A549 (cell line): Measurements from ENCODE around the gene TTLL9. TPM values are rescaled to one million over a fixed set of nuclear protein-coding genes. Genes with fewer than 3 reads are reported as not detected.

Source experiments
- ATAC-seq, 2 experiments: fragments of 200-7000 bp in 1 of 2; fragments of >200 bp in 1 of 2; cut with Nextera tagmentation in 1 of 2; cut with Tn5 transposase in 1 of 2; 3 replicates each; pipeline versions ENCODE4 v1.8.0 to v1.9.1; 2018 to 2020; ENCODE audit warnings: mild to moderate bottlenecking in 1 of 2, moderate library complexity in 1 of 2
- CTCF ChIA-PET: fragments of 300-600 bp; sonication (Branson Sonifier 250); formaldehyde crosslinking; extraction: SDS; loops from one replicate; lab custom pipeline; 2021; ENCODE audit warnings: antibody characterized with exemption, inconsistent platforms; lab: Yijun Ruan, JAX
- POLR2A ChIA-PET: fragments of 350-600 bp; formaldehyde crosslinking; extraction: SDS; loops from one replicate; lab custom pipeline; 2021; ENCODE audit warnings: antibody characterized with exemption, inconsistent platforms; lab: Yijun Ruan, JAX
- DNase-seq, 2 experiments: peaks; one replicate each; pipeline versions ENCODE4 v3.0.0 to v3.0.0-alpha.2; 2011 to 2016; ENCODE audit warnings: low read depth in 1 of 2, low spot score in 1 of 2
- FAIRE-seq: peaks from 2 replicates; lab custom pipeline; 2011; peaks lifted over from hg19 to GRCh38; lab: Jason Lieb, UNC
- H3K27ac ChIP-seq, 2 experiments: fragments of >200 bp; sonication (Bioruptor Twin); formaldehyde crosslinking; 3 replicates each; pipeline ENCODE4 v1.5.1; 2016 to 2017
- H3K4me1 ChIP-seq: fragments of >200 bp; sonication (Bioruptor Twin); formaldehyde crosslinking; 3 replicates; pipeline ENCODE4 v1.6.1; 2016
- H3K4me2 ChIP-seq: fragments of >200 bp; sonication (Bioruptor Twin); formaldehyde crosslinking; 3 replicates; pipeline ENCODE4 v1.6.1; 2016
- H3K4me3 ChIP-seq: fragments of >200 bp; sonication (Bioruptor Twin); formaldehyde crosslinking; 3 replicates; pipeline ENCODE4 v1.5.1; 2016
- H3K9me3 ChIP-seq: fragments of >200 bp; sonication (Bioruptor Twin); formaldehyde crosslinking; 3 replicates; pipeline ENCODE4 v1.6.1; 2016
- CBX2 ChIP-seq: fragments of 200-600 bp; sonication (generic); IDR thresholded peaks from 2 replicates; pipeline ENCODE4 v1.6.1; 2016; ENCODE audit warnings: low read depth, mild to moderate bottlenecking, borderline replicate concordance
- CEBPB ChIP-seq, 2 experiments: fragments of >200 bp in 1 of 2; sonication (Bioruptor Twin) in 1 of 2; formaldehyde crosslinking in 1 of 2; IDR thresholded peaks; 2 replicates each; pipeline ENCODE4 v1.6.1; 2012 to 2016
- EHF ChIP-seq: fragments of 250-450 bp; sonication (Bioruptor Pico); IDR thresholded peaks from 2 replicates; pipeline ENCODE4 v1.5.0; 2020; ENCODE audit warnings: mild to moderate bottlenecking
- FOXS1 ChIP-seq: fragments of 250-450 bp; sonication (Bioruptor Pico); IDR thresholded peaks from 2 replicates; pipeline ENCODE4 v1.5.0; 2020; ENCODE audit warnings: mild to moderate bottlenecking, moderate library complexity
- HOXA7 ChIP-seq: fragments of 250-450 bp; sonication (Bioruptor Pico); IDR thresholded peaks from 2 replicates; pipeline ENCODE4 v1.5.0; 2020; ENCODE audit warnings: mild to moderate bottlenecking, moderate library complexity
- JUN ChIP-seq, 2 experiments: fragments of >200 bp; sonication (Bioruptor Twin); formaldehyde crosslinking; IDR thresholded peaks; 2 replicates in 1 of 2; 3 replicates in 1 of 2; pipeline ENCODE4 v1.6.1; 2016 to 2017
- KDM1A ChIP-seq: fragments of 200-600 bp; sonication (generic); IDR thresholded peaks from 2 replicates; pipeline ENCODE4 v1.6.1; 2016; ENCODE audit warnings: low read depth, mild to moderate bottlenecking
- MAZ ChIP-seq: fragments of 150-350 bp; IDR thresholded peaks from 2 replicates; pipeline ENCODE4 v1.6.1; 2014; ENCODE audit warnings: antibody characterized with exemption, low read depth, low read length, borderline replicate concordance
- NR3C1 ChIP-seq: fragments of >200 bp; sonication (Bioruptor Twin); formaldehyde crosslinking; IDR thresholded peaks from 3 replicates; pipeline ENCODE4 v1.6.1; 2017
- PHF8 ChIP-seq: fragments of 200-600 bp; sonication (generic); IDR thresholded peaks from 2 replicates; pipeline ENCODE4 v1.6.1; 2016; ENCODE audit warnings: low read depth, mild to moderate bottlenecking, antibody characterized with exemption, moderate library complexity, borderline replicate concordance
- POLR2A ChIP-seq: IDR thresholded peaks from 2 replicates; pipeline ENCODE4 v1.6.1; 2012; ENCODE audit warnings: mild to moderate bottlenecking, low read length
- POLR2AphosphoS2 ChIP-seq: conservative IDR thresholded peaks from 2 replicates; pipeline ENCODE4 v1.6.1; 2012; ENCODE audit warnings: low read length, improper control_type of control experiment, inconsistent platforms
- RARB ChIP-seq: fragments of 250-450 bp; sonication (Bioruptor Pico); IDR thresholded peaks from 2 replicates; pipeline ENCODE4 v1.8.0; 2021; ENCODE audit warnings: mild to moderate bottlenecking, moderate library complexity
- RNF2 ChIP-seq: fragments of 200-600 bp; sonication (generic); IDR thresholded peaks from 2 replicates; pipeline ENCODE4 v1.6.1; 2016; ENCODE audit warnings: low read depth, mild to moderate bottlenecking, antibody characterized with exemption, moderate library complexity, borderline replicate concordance
- WGBS: methylation state at CpG from one replicate; pipeline ENCODE4 v1.1.6; 2017; ENCODE audit errors: missing lambda C conversion rate; 5-methylcytosine and 5-hydroxymethylcytosine counted together
- polyA plus RNA-seq, 4 experiments: library from polyadenylated mRNA; depleted of rRNA in 3 of 4; stranded (reverse); fragments of >200 nt; fragmentation: RNase III in 1 of 4; extraction: RNeasy Plus Mini Kit Qiagen cat#74134 plus additional on column Dnase treatment in 1 of 4; gene quantifications; 2 replicates in 3 of 4; 3 replicates in 1 of 4; pipeline ENCODE4 v1.2.3, GENCODE V29; 2011 to 2017
- TF ChIP-seq, protein P1 (sequence below): fragments of >200 bp; sonication (Bioruptor Twin); formaldehyde crosslinking; IDR thresholded peaks from 3 replicates; pipeline ENCODE4 v1.5.1; 2016
- TF ChIP-seq, protein P2 (sequence below): IDR thresholded peaks from 2 replicates; pipeline ENCODE4 v1.6.1; 2012; ENCODE audit warnings: low read depth, borderline replicate concordance
- TF ChIP-seq, protein P3 (sequence below): fragments of >200 bp; sonication (Bioruptor Twin); formaldehyde crosslinking; IDR thresholded peaks from 3 replicates; pipeline ENCODE4 v1.6.1; 2016
- TF ChIP-seq, protein P4 (sequence below): fragments of >200 bp; sonication (Bioruptor Twin); formaldehyde crosslinking; IDR thresholded peaks from 2 replicates; pipeline ENCODE4 v1.6.1; 2016
- TF ChIP-seq, protein P5 (sequence below): IDR thresholded peaks from 2 replicates; pipeline ENCODE4 v1.6.1; 2012
- TF ChIP-seq, protein P6 (sequence below): fragments of 200-600 bp; sonication (generic); IDR thresholded peaks from 2 replicates; pipeline ENCODE4 v1.6.1; 2016; ENCODE audit warnings: antibody characterized with exemption, mild to moderate bottlenecking, moderate library complexity
- TF ChIP-seq, protein P7 (sequence below): fragments of 450-650 bp; IDR thresholded peaks from 2 replicates; pipeline ENCODE4 v1.6.1; 2014; ENCODE audit warnings: antibody characterized with exemption

TTLL9 gene
- polyA plus RNA-seq, 2 of the 4 experiments (the other 2 are of a cell fraction): 0.06 to 0.15 TPM

DNA sequence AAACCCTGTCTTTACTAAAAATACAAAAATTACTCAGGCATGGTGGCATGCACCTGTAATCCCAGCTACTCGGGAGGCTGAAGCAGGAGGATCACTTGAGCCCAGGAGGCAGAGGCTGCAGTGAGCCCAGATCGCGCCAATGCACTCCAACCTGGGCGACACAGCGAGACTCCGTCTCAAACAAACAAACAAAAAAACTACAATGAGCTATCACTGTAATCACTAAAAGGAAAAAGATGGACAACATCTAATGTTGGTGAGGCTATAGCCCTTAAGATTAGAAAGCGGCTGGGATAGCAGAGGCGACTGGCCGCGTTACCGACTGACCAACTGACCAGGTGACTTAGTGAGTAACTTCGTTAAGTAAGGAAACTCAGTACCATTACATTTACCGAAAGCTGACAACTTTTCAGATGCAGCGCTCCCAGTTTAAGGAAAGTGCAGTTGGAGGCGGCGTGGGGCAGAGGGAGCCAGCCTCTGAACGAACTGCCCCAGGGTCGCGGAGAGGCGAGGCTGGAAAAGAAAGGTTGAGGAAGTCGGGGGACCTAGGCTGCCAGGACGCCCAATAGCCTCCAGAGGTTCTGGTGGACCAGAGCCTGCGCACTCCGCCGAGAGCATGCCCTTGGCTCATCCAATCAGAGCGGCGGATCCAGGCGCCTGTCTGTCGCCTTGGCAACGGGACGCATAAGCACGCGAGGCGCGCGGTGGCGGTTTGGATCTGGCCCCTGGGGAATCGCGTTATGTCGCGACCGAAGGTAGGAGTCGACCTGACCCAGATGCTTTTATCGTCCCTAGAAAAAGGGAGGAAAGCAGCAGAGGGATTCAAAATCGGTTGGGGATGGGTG is 8.9 kb downstream of the TTLL9 start:
- ChIA-PET CTCF (interaction anchor here (0.6 to 4.2 kb wide), 8 partner anchors 11 to 152 kb away, joined by 3 to 22 read pairs (median 3); partner anchors contain the start of gene PDRG1), POLR2A (interaction anchor here (0.8 to 1.1 kb wide), 4 partner anchors 8 to 230 kb away, joined by 3 to 5 read pairs (median 4); partner anchors contain the start of genes PDRG1 and TM9SF4)
- Histone ChIP-seq H3K4me3 (peak overlapping the region; percentile 61), H3K9me3 (no peaks in the 10 kb centered on the region), H3K27ac (peak overlapping the region; percentile 70 to 85), H3K4me1 (no peaks in the 10 kb centered on the region), H3K4me2 (peak overlapping the region; percentile 90)
- WGBS: 2% methylated on average over 40 of the region's 45 CpGs
- ATAC-seq: peak; percentile 100
- DNase-seq: peak; percentile 98
- TF ChIP-seq PHF8 (peak; percentile 73; the same call in 1 of the 2 replicates), RARB (CRISPR knock-in tag) (no peak), HOXA7 (CRISPR knock-in tag) (no peak), MAZ (no peak), CBX2 (peak; percentile 74; the same call in 1 of the 2 replicates), EHF (CRISPR knock-in tag) (no peak), CEBPB (IDR thresholded peaks at IDR 0.05) (no peak), RNF2 (no peak), KDM1A (no peak), JUN (IDR thresholded peaks at IDR 0.05) (0 out of 5 replicates have a peak, but pooled peaks of 1 of the 2 experiments have one; percentile 17), POLR2A (peak; percentile 88), POLR2AphosphoS2 (no peak), FOXS1 (CRISPR knock-in tag) (no peak), NR3C1 (no peak)
- TF ChIP-seq, protein P1, sequence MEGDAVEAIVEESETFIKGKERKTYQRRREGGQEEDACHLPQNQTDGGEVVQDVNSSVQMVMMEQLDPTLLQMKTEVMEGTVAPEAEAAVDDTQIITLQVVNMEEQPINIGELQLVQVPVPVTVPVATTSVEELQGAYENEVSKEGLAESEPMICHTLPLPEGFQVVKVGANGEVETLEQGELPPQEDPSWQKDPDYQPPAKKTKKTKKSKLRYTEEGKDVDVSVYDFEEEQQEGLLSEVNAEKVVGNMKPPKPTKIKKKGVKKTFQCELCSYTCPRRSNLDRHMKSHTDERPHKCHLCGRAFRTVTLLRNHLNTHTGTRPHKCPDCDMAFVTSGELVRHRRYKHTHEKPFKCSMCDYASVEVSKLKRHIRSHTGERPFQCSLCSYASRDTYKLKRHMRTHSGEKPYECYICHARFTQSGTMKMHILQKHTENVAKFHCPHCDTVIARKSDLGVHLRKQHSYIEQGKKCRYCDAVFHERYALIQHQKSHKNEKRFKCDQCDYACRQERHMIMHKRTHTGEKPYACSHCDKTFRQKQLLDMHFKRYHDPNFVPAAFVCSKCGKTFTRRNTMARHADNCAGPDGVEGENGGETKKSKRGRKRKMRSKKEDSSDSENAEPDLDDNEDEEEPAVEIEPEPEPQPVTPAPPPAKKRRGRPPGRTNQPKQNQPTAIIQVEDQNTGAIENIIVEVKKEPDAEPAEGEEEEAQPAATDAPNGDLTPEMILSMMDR: no peak
- TF ChIP-seq, protein P2, sequence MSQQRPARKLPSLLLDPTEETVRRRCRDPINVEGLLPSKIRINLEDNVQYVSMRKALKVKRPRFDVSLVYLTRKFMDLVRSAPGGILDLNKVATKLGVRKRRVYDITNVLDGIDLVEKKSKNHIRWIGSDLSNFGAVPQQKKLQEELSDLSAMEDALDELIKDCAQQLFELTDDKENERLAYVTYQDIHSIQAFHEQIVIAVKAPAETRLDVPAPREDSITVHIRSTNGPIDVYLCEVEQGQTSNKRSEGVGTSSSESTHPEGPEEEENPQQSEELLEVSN: 0 out of 2 replicates have a peak, but pooled peaks have one; percentile 59
- TF ChIP-seq, protein P3, sequence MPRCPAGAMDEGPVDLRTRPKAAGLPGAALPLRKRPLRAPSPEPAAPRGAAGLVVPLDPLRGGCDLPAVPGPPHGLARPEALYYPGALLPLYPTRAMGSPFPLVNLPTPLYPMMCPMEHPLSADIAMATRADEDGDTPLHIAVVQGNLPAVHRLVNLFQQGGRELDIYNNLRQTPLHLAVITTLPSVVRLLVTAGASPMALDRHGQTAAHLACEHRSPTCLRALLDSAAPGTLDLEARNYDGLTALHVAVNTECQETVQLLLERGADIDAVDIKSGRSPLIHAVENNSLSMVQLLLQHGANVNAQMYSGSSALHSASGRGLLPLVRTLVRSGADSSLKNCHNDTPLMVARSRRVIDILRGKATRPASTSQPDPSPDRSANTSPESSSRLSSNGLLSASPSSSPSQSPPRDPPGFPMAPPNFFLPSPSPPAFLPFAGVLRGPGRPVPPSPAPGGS: no peak
- TF ChIP-seq, protein P4, sequence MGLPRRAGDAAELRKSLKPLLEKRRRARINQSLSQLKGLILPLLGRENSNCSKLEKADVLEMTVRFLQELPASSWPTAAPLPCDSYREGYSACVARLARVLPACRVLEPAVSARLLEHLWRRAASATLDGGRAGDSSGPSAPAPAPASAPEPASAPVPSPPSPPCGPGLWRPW: no peak
- TF ChIP-seq, protein P5, sequence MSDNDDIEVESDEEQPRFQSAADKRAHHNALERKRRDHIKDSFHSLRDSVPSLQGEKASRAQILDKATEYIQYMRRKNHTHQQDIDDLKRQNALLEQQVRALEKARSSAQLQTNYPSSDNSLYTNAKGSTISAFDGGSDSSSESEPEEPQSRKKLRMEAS: peak; percentile 84
- TF ChIP-seq, protein P6, sequence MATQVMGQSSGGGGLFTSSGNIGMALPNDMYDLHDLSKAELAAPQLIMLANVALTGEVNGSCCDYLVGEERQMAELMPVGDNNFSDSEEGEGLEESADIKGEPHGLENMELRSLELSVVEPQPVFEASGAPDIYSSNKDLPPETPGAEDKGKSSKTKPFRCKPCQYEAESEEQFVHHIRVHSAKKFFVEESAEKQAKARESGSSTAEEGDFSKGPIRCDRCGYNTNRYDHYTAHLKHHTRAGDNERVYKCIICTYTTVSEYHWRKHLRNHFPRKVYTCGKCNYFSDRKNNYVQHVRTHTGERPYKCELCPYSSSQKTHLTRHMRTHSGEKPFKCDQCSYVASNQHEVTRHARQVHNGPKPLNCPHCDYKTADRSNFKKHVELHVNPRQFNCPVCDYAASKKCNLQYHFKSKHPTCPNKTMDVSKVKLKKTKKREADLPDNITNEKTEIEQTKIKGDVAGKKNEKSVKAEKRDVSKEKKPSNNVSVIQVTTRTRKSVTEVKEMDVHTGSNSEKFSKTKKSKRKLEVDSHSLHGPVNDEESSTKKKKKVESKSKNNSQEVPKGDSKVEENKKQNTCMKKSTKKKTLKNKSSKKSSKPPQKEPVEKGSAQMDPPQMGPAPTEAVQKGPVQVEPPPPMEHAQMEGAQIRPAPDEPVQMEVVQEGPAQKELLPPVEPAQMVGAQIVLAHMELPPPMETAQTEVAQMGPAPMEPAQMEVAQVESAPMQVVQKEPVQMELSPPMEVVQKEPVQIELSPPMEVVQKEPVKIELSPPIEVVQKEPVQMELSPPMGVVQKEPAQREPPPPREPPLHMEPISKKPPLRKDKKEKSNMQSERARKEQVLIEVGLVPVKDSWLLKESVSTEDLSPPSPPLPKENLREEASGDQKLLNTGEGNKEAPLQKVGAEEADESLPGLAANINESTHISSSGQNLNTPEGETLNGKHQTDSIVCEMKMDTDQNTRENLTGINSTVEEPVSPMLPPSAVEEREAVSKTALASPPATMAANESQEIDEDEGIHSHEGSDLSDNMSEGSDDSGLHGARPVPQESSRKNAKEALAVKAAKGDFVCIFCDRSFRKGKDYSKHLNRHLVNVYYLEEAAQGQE: no peak
- TF ChIP-seq, protein P7, sequence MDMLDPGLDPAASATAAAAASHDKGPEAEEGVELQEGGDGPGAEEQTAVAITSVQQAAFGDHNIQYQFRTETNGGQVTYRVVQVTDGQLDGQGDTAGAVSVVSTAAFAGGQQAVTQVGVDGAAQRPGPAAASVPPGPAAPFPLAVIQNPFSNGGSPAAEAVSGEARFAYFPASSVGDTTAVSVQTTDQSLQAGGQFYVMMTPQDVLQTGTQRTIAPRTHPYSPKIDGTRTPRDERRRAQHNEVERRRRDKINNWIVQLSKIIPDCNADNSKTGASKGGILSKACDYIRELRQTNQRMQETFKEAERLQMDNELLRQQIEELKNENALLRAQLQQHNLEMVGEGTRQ: peak; percentile 72
- peak; percentile 85 for FAIRE-seq
